Endothelial cell of umbilical vein (primary cell): ENCODE measurements around the gene YTHDF1. TPM values are rescaled to one million over a fixed set of nuclear protein-coding genes. Genes with fewer than 3 reads are reported as not detected.

Source experiments
- BruUV-seq: library from RNA; stranded (reverse); fragments of 400-500 nt; replicated peaks from 2 replicates; lab custom pipeline; 2021; lab: Mats Ljungman, UMichigan
- CTCF ChIA-PET: fragments of 300-600, 350-600 bp; sonication (Branson Sonifier 250); formaldehyde crosslinking; loops from one replicate; lab custom pipeline; 2021; ENCODE audit warnings: antibody characterized with exemption, inconsistent platforms; lab: Charles Lee
- POLR2A ChIA-PET: fragments of 300-600, 350-600 bp; sonication (Branson Sonifier 250); formaldehyde crosslinking; loops from one replicate; lab custom pipeline; 2021; ENCODE audit warnings: antibody characterized with exemption, inconsistent platforms; lab: Charles Lee
- DNase-seq: peaks from one replicate; pipeline ENCODE4 v3.0.0-alpha.2; 2011; ENCODE audit warnings: low read depth, low spot score
- FAIRE-seq: peaks from 2 replicates; lab custom pipeline; 2011; peaks lifted over from hg19 to GRCh38; lab: Jason Lieb, UNC
- H2AFZ ChIP-seq: 2 replicates; pipeline ENCODE4 v1.6.0; 2012; ENCODE audit warnings: low read depth, low read length, control low read depth, inconsistent platforms
- H3K27ac ChIP-seq: 2 replicates; pipeline ENCODE4 v1.5.1; 2011; ENCODE audit warnings: low read depth, mild to moderate bottlenecking, control low read depth, low read length, moderate library complexity; ENCODE audit not compliant: insufficient read depth
- H3K27me3 ChIP-seq, 2 experiments: 2 replicates each; pipeline versions ENCODE4 v1.6.0 to v1.6.1; 2011; ENCODE audit warnings: low read length in 2 of 2, mixed read lengths in 1 of 2; ENCODE audit not compliant: control insufficient read depth in 2 of 2, insufficient read depth in 2 of 2
- H3K36me3 ChIP-seq, 2 experiments: 2 replicates in 1 of 2; 3 replicates in 1 of 2; pipeline ENCODE4 v1.5.1; 2011; ENCODE audit warnings: low read length in 2 of 2, mild to moderate bottlenecking in 1 of 2, moderate library complexity in 1 of 2; ENCODE audit not compliant: control insufficient read depth in 2 of 2, insufficient read depth in 2 of 2; ENCODE audit errors: extremely low read depth in 1 of 2
- H3K4me1 ChIP-seq: 3 replicates; pipeline ENCODE4 v1.5.1; 2011; ENCODE audit warnings: mild to moderate bottlenecking, low read length; ENCODE audit not compliant: control insufficient read depth, insufficient read depth; ENCODE audit errors: extremely low read depth
- H3K4me2 ChIP-seq: 2 replicates; pipeline ENCODE4 v1.6.1; 2011; ENCODE audit warnings: low read length, control low read depth, mixed read lengths; ENCODE audit not compliant: insufficient read depth
- H3K4me3 ChIP-seq, 3 experiments: fragments of 200-600 bp in 1 of 3; sonication (generic), shearing (Covaris generic) in 1 of 3; replicated peaks in 1 of 3; 2 replicates each; pipeline ENCODE4 v1.5.1; 2011 to 2016; ENCODE audit warnings: control low read depth in 3 of 3, low read length in 3 of 3, mild to moderate bottlenecking in 2 of 3, inconsistent platforms in 1 of 3, low read depth in 1 of 3, moderate library complexity in 1 of 3; ENCODE audit not compliant: insufficient read depth in 1 of 3
- H3K79me2 ChIP-seq: 2 replicates; pipeline ENCODE4 v1.6.0; 2012; ENCODE audit warnings: low read length, inconsistent platforms; ENCODE audit not compliant: control insufficient read depth, insufficient read depth
- H3K9ac ChIP-seq: replicated peaks from 2 replicates; pipeline ENCODE3; 2011; ENCODE audit warnings: low read length, control low read depth; ENCODE audit not compliant: insufficient read depth; ENCODE audit errors: extremely low read depth
- H3K9me1 ChIP-seq: replicated peaks from 3 replicates; pipeline ENCODE4 v1.6.0; 2011; ENCODE audit warnings: mild to moderate bottlenecking, low read length; ENCODE audit not compliant: control insufficient read depth, insufficient read depth; ENCODE audit errors: extremely low read depth
- H3K9me3 ChIP-seq: replicated peaks from 2 replicates; pipeline ENCODE4 v1.5.1; 2012; ENCODE audit warnings: low read length, inconsistent platforms; ENCODE audit not compliant: control insufficient read depth, insufficient read depth
- H4K20me1 ChIP-seq: replicated peaks from 2 replicates; pipeline ENCODE3; 2011; ENCODE audit warnings: mild to moderate bottlenecking, low read length; ENCODE audit not compliant: control insufficient read depth, insufficient read depth; ENCODE audit errors: extremely low read depth
- FOS ChIP-seq: IDR thresholded peaks from 2 replicates; pipeline ENCODE4 v1.6.1; 2011; ENCODE audit warnings: mild to moderate bottlenecking, low read length, moderate library complexity, borderline replicate concordance; ENCODE audit not compliant: insufficient read depth
- GATA2 ChIP-seq: IDR thresholded peaks from 2 replicates; pipeline ENCODE4 v1.7.0; 2011; ENCODE audit warnings: low read depth, mild to moderate bottlenecking, moderate library complexity, mixed read lengths, low read length; ENCODE audit not compliant: insufficient read length, insufficient read depth
- dilution Hi-C: fragments of 300-500 bp; cut with MboI; formaldehyde crosslinking; loops from one replicate; pipeline ENCODE4 v1.15.0; 2019; ENCODE audit warnings: low sequenced_read_pairs; ENCODE audit not compliant: extremely low pct_ligation_motif_present
- intact Hi-C: fragments of 100-400 bp; cut with micrococcal nuclease; formaldehyde crosslinking; loops from one replicate; pipeline ENCODE4 v1.10.0; 2022
- polyA plus RNA-seq, 4 experiments: library from polyadenylated mRNA; depleted of rRNA in 3 of 4; stranded (reverse) in 3 of 4; unstranded in 1 of 4; fragments of >200 nt; gene quantifications; 2 replicates each; pipeline versions ENCODE4 v1.2.1 to v1.2.3, GENCODE V29; 2011 to 2012; ENCODE audit warnings: missing spikeins in 1 of 4
- total RNA-seq: library from RNA; stranded (reverse); gene quantifications from 2 replicates; pipeline ENCODE4 v1.2.3, GENCODE V29; 2021

Gene YTHDF1
- total and polyA plus RNA-seq, 2 donors (not counting 3 experiments of a cell fraction or from before 2014, with no cell fraction given): 25.2 to 44.4 TPM

DNA sequence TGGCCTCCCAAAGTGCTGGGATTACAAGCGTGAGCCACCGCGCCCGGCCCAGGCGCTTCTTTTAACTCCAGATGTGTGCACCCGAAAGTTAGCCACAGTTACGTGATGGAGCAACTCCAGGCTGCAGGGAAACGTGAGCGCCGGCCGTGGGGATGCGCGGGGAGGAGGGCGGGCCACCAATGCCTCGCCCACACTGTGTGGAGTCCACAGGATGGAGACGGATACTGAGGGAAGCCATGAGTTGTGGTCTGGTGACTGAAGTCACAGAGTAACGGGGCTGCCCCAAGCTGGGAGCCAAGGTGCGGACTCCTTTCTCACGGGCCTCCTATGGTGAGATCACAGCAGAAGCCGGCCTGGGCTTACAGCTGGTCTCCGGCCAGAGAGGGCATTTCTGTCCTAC lies 23.2 kb downstream of the YTHDF1 start:
- intact Hi-C loops (no loop called here), dilution Hi-C loops (no loop called here)
- peaks cover 12% of the 10 kb centered on the region for H3K79me2 ChIP-seq
- DNase-seq (no peak), FAIRE-seq (no peak)
- no peak overlapping the region for H3K4me3 ChIP-seq
- H3K36me3 ChIP-seq: peaks cover 0 to 12% of the 10 kb centered on the region in 2 experiments
- H3K27me3 ChIP-seq: no peaks in the 10 kb centered on the region
- BruUV-seq: no TSS peak
- H3K27ac ChIP-seq: no peak overlapping the region
- H3K4me2 ChIP-seq: no peak overlapping the region
- H2AFZ ChIP-seq: no peak overlapping the region
- no peak overlapping the region for H3K9ac ChIP-seq
- no peaks in the 10 kb centered on the region for H3K9me3 ChIP-seq
- peaks cover 2% of the 10 kb centered on the region for H4K20me1 ChIP-seq
- no peak for TF ChIP-seq FOS
- no peaks in the 10 kb centered on the region for H3K4me1 ChIP-seq
- H3K9me1 ChIP-seq: no peaks in the 10 kb centered on the region
- POLR2A ChIA-PET: no interaction called here
- CTCF ChIA-PET: interaction anchor here (1.1 to 2.3 kb wide), 2 partner anchors 9 to 31 kb away, joined by 5 to 8 read pairs; no protein-coding TSS in a partner anchor

DNA sequence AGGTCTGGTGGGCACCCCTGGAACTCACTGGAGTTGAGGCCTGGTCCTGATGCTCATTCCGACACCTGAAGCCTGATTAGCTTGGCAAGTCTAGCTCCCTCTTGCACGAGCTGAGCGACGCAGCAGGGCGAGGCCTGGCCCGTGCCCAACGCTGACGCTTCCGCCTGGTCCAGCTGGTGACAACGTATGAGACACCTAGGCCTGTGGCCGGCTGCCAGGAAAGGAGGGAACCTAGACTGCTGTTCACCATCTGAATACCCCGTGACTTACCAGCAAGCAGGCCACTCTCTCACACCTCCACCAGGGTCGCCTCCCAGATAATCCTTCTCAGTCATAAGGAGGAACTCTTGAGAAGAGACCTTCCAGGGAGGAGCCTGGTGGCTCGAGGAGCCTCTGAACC lies 24.5 kb downstream of the YTHDF1 start:
- no peaks in the 10 kb centered on the region for H3K9me3 ChIP-seq
- no peaks in the 10 kb centered on the region for H3K4me1 ChIP-seq
- no peaks in the 10 kb centered on the region for H3K79me2 ChIP-seq
- intact Hi-C loops: no loop called here
- ChIA-PET POLR2A (no interaction called here), CTCF (interaction anchor here (2.3 kb wide), 1 partner anchor 32 kb away, joined by 8 read pairs; no protein-coding TSS in a partner anchor)
- FAIRE-seq (no peak), DNase-seq (no peak)
- H3K27me3 ChIP-seq: no peaks in the 10 kb centered on the region
- BruUV-seq: no TSS peak
- no peak overlapping the region for H3K4me2 ChIP-seq
- no peak overlapping the region for H3K27ac ChIP-seq
- no peaks in the 10 kb centered on the region for H3K9me1 ChIP-seq
- H4K20me1 ChIP-seq: no peaks in the 10 kb centered on the region
- no peak overlapping the region for H2AFZ ChIP-seq
- no peak overlapping the region for H3K9ac ChIP-seq
- H3K36me3 ChIP-seq: peaks cover 0 to 9% of the 10 kb centered on the region in 2 experiments
- dilution Hi-C loops: no loop called here
- TF ChIP-seq GATA2: no peak
- H3K4me3 ChIP-seq: no peak overlapping the region
